NCI-H345 treated with DMSO at 0.1 percent for 48 hours (cell line): ENCODE data around the gene FBLN2.
"Not testable (repeated sequence)": the region's sequence is repeated elsewhere in the genome, so short reads cannot be mapped to it uniquely, and the experiment has no call there.

Experiments
- DNase-seq: peaks from one replicate; lab custom pipeline; 2025; ENCODE audit not compliant: unreplicated experiment; lab: John Stamatoyannopoulos, UW

The FBLN2 gene

DNA sequence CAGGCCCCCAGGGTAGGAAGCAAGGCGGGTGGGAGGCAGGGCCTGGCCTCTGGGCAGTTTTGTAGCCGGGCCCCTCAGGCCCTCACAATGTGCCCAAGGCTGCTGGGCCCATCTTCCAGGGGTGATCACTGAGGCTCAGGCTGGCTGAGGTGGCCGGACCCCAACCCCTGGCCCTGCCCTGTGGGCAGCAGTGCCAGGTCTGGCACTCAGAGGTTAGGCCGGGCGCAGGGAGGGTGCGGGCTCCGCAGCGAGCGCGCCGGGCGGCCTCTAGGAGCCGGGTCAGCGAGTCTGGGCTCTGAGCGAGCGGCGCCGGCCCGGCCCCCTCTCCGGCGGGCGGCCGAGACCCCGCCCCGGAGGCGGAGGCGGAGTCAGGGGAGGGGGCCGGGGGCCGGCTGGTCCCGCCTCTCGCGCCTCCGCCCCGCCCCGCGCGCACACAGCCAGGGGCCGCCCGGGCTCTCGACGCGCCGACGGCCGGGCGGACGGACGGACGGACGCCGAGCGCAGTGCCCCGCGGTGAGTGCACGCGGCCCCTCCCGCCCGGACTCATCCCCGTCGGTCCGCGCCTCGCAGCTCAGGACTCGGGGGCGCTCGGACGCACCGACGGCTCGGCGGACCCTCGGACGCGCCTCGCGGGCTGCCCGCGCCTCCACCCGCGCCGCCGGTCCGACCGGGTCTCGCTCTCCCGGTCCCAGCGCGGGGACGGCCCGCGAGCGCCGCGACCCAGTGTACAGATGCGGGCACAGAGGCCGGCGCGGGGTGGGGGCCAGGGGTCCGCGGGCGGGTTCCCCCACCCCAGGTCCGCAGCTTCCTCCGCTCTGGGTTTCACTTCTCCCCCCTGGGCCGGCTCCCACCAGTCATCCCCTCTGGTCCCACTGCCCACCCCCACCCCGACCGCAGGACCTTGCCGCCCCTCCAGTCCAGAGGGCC lies at the start of gene FBLN2:
TSS of gene FBLN2 (plus strand) at position 430 of the 927 bp plus-strand sequence. CDS start 21,231 bp downstream, outside the sequence.
- DNase-seq: no peak

- not testable (repeated sequence) for DNase-seq
These were observed 49.7 kb upstream of the FBLN2 start for GRCh38 chr3:13499246-13499645.

DNA sequence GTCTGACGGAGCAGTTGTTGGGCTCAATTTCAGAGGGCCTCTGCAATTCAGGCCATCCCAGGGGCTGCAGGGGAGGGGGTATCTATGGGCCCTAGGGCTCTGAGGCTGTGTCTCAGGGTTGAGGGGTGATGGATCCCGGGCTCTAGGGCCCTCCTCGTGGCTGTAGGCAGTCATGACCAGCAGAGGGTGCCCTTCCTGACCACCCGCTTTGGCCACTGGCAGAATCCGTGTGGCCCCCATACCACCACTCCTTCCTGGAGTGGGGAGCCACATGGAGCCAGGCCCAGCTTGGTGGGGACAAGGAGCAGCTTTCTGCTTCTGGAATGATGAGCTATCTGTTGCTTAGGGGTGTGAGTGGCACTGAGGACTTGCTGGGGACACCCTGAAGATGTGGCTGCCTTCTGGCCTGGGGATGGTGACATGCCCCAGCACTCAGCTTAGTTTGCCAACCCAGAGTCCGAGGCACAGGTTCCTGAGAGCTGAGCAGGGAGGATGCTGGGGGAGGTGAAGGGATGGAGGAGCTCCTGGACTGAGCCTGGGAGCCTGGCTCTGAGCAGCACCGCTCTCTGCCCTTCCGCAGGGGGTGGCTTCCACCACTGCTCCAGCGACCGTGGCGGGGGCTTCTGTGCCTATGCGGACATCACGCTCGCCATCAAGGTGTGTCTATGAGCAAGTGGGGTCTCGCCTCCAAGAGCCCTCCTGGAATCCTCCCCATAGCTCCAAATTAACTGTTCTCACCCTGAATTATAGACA lies 48.6 kb upstream of the FBLN2 start:
- no peak for DNase-seq

DNA sequence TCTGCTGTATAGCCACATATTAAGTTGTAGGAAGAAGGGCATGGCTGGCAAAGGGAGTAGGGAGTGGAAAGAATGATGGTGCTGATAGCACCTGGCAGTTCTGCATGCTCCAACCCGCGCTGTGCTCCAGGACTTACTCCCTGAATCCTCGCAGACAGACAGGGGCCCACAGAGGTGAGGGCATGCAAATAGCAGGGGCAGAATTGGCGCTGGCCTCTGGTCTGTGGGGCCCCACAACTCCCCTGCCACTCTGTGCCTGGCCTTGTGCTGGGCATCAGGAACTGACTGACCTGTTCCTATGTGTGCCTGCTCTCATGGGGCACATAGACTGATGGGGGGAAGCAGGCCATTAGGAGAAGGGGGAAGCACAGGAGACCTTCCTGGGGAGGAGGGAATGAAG lies 47.9 kb upstream of the FBLN2 start:
- no peak for DNase-seq

DNA sequence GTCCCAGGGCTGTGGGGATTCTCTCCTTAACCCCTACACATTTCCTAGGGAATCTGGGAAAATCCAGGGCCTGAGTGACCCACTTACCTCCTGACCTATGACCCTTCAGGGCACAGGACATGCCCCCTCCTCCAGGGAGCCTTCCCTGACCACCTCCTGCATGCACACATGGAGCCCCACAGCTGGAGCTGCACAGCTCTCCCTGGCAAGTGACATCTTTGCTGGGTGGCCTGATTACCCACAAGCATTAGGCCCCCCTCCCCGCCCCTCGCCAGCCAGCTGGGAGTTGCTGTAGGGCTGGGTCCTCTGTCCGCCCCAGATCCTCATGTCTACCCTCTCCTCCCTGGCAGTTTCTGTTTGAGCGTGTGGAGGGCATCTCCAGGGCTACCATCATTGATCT lies 47.4 kb upstream of the FBLN2 start:
- no peak for DNase-seq

- no peak for DNase-seq
These were observed 46.8 kb upstream of the FBLN2 start for GRCh38 chr3:13501958-13502790.

- no peak for DNase-seq
These were observed 46.2 kb upstream of the FBLN2 start for GRCh38 chr3:13502791-13503060.

DNA sequence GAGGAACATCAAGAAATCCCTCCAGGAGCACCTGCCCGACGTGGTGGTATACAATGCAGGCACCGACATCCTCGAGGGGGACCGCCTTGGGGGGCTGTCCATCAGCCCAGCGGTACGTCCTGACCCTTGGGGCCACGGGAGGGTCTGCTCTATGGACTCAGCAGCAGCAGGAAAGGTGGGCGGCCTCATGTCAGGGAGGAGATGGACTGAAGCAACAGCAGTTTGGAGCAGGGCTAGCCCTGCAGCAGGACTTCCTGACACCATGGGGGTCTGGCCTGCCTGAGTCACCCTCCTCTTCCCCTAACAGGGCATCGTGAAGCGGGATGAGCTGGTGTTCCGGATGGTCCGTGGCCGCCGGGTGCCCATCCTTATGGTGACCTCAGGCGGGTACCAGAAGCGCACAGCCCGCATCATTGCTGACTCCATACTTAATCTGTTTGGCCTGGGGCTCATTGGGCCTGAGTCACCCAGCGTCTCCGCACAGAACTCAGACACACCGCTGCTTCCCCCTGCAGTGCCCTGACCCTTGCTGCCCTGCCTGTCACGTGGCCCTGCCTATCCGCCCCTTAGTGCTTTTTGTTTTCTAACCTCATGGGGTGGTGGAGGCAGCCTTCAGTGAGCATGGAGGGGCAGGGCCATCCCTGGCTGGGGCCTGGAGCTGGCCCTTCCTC lies 44.6 kb upstream of the FBLN2 start:
- DNase-seq: no peak

DNA sequence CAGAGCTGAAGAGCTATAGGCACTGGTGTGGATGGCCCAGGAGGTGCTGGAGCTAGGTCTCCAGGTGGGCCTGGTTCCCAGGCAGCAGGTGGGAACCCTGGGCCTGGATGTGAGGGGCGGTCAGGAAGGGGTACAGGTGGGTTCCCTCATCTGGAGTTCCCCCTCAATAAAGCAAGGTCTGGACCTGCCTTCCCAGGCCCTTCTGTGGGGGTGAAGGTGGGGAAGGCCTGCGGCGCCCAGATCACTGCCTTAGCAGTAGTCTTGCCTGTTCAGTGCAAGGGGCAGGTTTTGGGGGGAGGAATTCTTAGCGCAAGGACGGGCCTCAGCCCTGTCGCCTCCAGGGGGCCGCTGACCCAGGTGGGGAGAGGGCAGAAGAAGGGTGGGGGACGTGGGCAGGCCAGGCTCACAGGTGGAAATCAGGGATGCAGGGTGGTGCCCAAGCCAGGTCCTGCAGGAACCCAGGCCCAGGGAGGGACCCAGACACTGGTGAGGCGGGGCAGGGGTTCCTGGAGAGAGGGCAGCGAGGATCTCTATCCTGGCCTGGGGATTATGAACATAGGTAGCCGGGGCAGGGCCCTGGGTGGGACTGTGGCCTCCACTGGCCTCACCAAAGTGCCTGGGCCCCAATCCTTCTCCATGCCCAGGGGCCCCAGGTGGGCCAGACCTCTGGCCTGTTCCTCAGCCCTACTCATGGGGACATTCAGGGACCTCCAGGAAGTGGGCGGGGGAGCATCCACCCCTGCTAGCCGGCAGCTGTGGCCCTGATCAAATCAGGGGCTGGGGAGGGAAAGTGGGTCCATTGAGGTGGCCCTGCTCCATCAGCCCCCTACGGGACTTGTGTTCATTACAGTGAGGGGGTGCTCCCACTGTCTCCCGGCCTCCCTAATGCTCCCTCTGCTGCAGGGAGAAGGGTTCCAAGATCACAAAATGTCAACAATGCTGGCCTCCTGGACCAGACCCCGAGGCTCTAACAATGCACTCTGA lies 43.5 kb upstream of the FBLN2 start:
- DNase-seq: no peak

DNA sequence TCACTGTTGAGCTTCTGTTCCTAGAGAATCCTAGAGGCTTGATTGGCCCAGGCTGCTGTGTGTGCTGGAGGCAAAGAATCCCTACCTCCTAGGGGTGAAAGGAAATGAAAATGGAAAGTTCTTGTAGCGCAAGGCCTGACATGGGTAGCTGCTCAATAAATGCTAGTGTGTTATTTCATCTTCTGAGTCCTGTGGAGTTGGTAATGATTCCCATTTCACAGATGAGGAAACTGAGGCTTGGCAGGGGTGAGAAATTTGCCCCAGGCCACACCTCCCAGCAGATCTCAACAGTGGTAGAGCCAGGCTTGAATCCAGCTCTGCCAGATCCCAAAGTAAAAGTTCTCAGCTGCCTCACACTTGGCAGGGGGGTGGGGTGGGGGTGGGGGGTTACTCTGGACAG lies 42.7 kb upstream of the FBLN2 start:
- no peak for DNase-seq

- no peak for DNase-seq
These were observed 42.2 kb upstream of the FBLN2 start for GRCh38 chr3:13506680-13507079.

- DNase-seq: no peak
These were observed 41.7 kb upstream of the FBLN2 start for GRCh38 chr3:13507247-13507569.

DNA sequence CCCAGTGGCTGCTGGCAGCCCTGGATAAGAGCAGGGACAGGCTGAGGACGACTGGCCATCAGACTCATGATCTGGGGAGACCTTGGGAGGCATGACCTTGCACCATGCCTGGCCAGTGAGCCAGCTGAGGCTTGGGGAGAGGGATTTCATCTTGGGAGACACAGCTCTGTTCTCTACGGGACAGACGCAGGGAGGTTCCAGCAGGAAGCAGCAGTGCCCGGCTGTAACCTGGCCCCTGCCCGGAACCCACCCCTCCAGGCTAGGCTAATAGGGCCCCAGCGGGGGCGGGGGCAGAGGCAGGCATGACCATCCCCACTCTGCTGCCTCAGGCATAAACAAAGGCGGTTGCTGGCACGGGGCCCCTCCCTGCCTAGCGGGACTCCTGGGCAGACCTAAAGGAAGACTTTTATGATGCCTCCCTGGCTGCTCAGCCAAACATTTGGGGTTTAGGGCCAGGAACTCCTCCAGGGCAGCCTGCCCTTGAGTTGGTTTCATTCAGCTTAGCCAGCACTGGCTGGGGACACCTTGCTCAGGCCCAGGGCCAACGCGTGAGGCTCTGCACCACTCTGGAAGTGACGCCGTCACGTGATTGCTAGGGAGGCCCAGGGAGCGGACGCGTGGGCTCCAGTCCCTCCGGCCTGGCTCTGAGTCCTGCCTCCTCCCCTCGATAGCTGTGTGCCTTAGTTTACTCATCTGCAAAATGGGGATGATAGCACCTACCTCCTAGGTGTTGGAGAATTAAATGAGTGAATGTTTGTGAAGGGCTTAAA lies 41.2 kb upstream of the FBLN2 start:
- DNase-seq: no peak

DNA sequence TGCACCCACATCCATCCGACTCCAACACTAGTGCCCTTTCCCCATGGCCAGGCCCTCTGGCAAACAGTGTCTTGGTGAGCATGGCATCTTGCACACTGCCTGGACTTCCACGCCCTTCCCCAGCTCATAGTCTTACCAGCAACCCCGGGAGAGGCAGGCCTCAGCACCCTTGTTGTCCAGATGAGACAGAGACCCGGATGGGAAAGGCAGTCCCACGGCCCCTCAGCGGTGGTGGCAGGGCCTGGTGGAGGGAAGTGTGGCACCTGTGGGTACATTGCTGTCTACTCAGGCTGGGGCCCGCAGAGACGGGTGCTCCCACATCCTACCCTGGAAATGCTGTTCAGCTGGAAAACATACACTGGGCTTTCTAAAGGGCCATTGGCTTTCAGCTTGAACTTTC lies 40.4 kb upstream of the FBLN2 start:
- no peak for DNase-seq

- DNase-seq: no peak
These were observed 39.7 kb upstream of the FBLN2 start for GRCh38 chr3:13509059-13509815.

- DNase-seq: no peak
These were observed 39.1 kb upstream of the FBLN2 start for GRCh38 chr3:13509816-13510192.

GRCh38 chr3:13512451-13512850 lies 36.5 kb upstream of the FBLN2 start:
- DNase-seq: no peak

- no peak for DNase-seq
These were observed 35.6 kb upstream of the FBLN2 start for GRCh38 chr3:13513051-13513912.
